ACC112 (cell line): ENCODE results near the gene TMEM89.
A peak's percentile ranks its signal among the peaks of the same experiment; 100 is the strongest.

Experiments used
- H2AFZ ChIP-seq: fragments of 200-600 bp; sonication (generic); one replicate; pipeline ENCODE4 v1.6.0; 2017; ENCODE audit warnings: antibody characterized with exemption, low read length; ENCODE audit not compliant: unreplicated experiment
- H3K27ac ChIP-seq: fragments of 200-600 bp; sonication (generic); 2 replicates; pipeline ENCODE4 v1.5.1; 2014; ENCODE audit warnings: low read depth, mild to moderate bottlenecking, antibody characterized with exemption, low read length, moderate library complexity
- H3K27me3 ChIP-seq: fragments of 200-600 bp; sonication (generic); 2 replicates; pipeline ENCODE4 v1.6.1; 2014; ENCODE audit warnings: mild to moderate bottlenecking, antibody characterized with exemption, low read length, moderate library complexity, mixed read lengths; ENCODE audit not compliant: insufficient read depth
- H3K36me3 ChIP-seq: fragments of 200-600 bp; sonication (generic); 2 replicates; pipeline ENCODE4 v1.6.1; 2016; ENCODE audit warnings: mild to moderate bottlenecking, antibody characterized with exemption, low read length, moderate library complexity, mixed read lengths; ENCODE audit not compliant: insufficient read depth
- H3K4me1 ChIP-seq: fragments of 200-600 bp; sonication (generic); one replicate; pipeline ENCODE4 v1.6.1; 2016; ENCODE audit warnings: low read length, mixed read lengths; ENCODE audit not compliant: insufficient read depth, unreplicated experiment, control insufficient read depth
- H3K4me3 ChIP-seq: fragments of 200-600 bp; sonication (generic); 2 replicates; pipeline ENCODE4 v1.5.1; 2014; ENCODE audit warnings: mild to moderate bottlenecking, low read depth, low read length
- H3K79me2 ChIP-seq: fragments of 200-600 bp; sonication (generic); one replicate; pipeline ENCODE4 v1.6.0; 2016; ENCODE audit warnings: low read length; ENCODE audit not compliant: control insufficient read depth, unreplicated experiment, insufficient read depth

Gene TMEM89

GRCh38 chr3:48621461-48621869, at the start of gene TMEM89:
Gene TMEM89, minus strand, starts transcription at chr3:48621769. Its CDS starts 13 bp downstream, at chr3:48621756.
- Histone ChIP-seq H3K36me3 (peaks cover 15% of the 10 kb centered on the region; the same call in 1 of the 2 replicates), H3K79me2 (no peaks in the 10 kb centered on the region), H3K27me3 (no peaks in the 10 kb centered on the region), H3K4me1 (peaks cover 15% of the 10 kb centered on the region), H3K4me3 (no peak within 1 kb of the TSS), H2AFZ (no peak within 1 kb of the TSS), H3K27ac (no peak within 1 kb of the TSS)

- Histone ChIP-seq H3K27me3 (no peaks in the 10 kb centered on the region), H3K27ac (no peak overlapping the region), H3K36me3 (0 out of 2 replicates have a peak, but pooled peaks cover 5% of the 10 kb centered on the region), H2AFZ (no peak overlapping the region), H3K4me3 (no peak overlapping the region), H3K79me2 (no peaks in the 10 kb centered on the region), H3K4me1 (peaks cover 11% of the 10 kb centered on the region)
These were observed 43.4 kb upstream of the TMEM89 start for GRCh38 chr3:48664929-48665328.

- Histone ChIP-seq H3K27me3 (no peaks in the 10 kb centered on the region), H3K36me3 (0 out of 2 replicates have a peak, but pooled peaks cover 7% of the 10 kb centered on the region), H2AFZ (no peak overlapping the region), H3K27ac (peak overlapping the region; percentile 97), H3K4me1 (peaks cover 11% of the 10 kb centered on the region), H3K79me2 (no peaks in the 10 kb centered on the region), H3K4me3 (peak overlapping the region; percentile 3; the same call in 1 of the 2 replicates)
These were observed 42.7 kb upstream of the TMEM89 start for GRCh38 chr3:48664313-48664644.

GRCh38 chr3:48663489-48664312, 42.1 kb upstream of the TMEM89 start:
- H3K36me3 ChIP-seq = peaks cover 13% of the 10 kb centered on the region; the same call in 1 of the 2 replicates
- peak overlapping the region; percentile 89 for H3K4me3 ChIP-seq
- H2AFZ ChIP-seq = peak overlapping the region; percentile 19
- H3K27me3 ChIP-seq = no peaks in the 10 kb centered on the region
- H3K27ac ChIP-seq = peak overlapping the region; percentile 97
- peaks cover 11% of the 10 kb centered on the region for H3K4me1 ChIP-seq
- H3K79me2 ChIP-seq = no peaks in the 10 kb centered on the region

GRCh38 chr3:48662753-48663488, 41.4 kb upstream of the TMEM89 start, which contains the start of gene CELSR3:
Gene CELSR3, minus strand, starts transcription at chr3:48662886. Its CDS starts 252 bp downstream, at chr3:48662634.
- Histone ChIP-seq H3K27ac (peak within 1 kb of the TSS; percentile 97), H2AFZ (peak within 1 kb of the TSS; percentile 19)

GRCh38 chr3:48662145-48662752, 40.7 kb upstream of the TMEM89 start:
- H3K27ac ChIP-seq = no peak overlapping the region
- H3K4me1 ChIP-seq = peaks cover 11% of the 10 kb centered on the region
- H3K79me2 ChIP-seq = no peaks in the 10 kb centered on the region
- H3K36me3 ChIP-seq = peaks cover 13% of the 10 kb centered on the region; the same call in 1 of the 2 replicates
- no peak overlapping the region for H2AFZ ChIP-seq
- no peaks in the 10 kb centered on the region for H3K27me3 ChIP-seq
- peak overlapping the region; percentile 89 for H3K4me3 ChIP-seq

More at GRCh38 chr3:48662753-48663488, 41.4 kb upstream of the TMEM89 start, which contains the start of gene CELSR3:
- H3K27me3 ChIP-seq = no peaks in the 10 kb centered on the region
- peaks cover 11% of the 10 kb centered on the region for H3K4me1 ChIP-seq
- no peaks in the 10 kb centered on the region for H3K79me2 ChIP-seq
- H3K4me3 ChIP-seq = peak within 1 kb of the TSS; percentile 89
- peaks cover 13% of the 10 kb centered on the region; the same call in 1 of the 2 replicates for H3K36me3 ChIP-seq

- peaks cover 15% of the 10 kb centered on the region for H3K4me1 ChIP-seq
- H3K36me3 ChIP-seq = peaks cover 13% of the 10 kb centered on the region; the same call in 1 of the 2 replicates
- H3K4me3 ChIP-seq = peak overlapping the region; percentile 89
- H3K27me3 ChIP-seq = no peaks in the 10 kb centered on the region
- no peaks in the 10 kb centered on the region for H3K79me2 ChIP-seq
- H2AFZ ChIP-seq = no peak overlapping the region
- no peak overlapping the region for H3K27ac ChIP-seq
These were observed 40.1 kb upstream of the TMEM89 start for GRCh38 chr3:48661501-48662144.

GRCh38 chr3:48660800-48661400, 39.3 kb upstream of the TMEM89 start:
- peak overlapping the region; percentile 89; the same call in 1 of the 2 replicates for H3K4me3 ChIP-seq
- H3K4me1 ChIP-seq = peaks cover 16% of the 10 kb centered on the region
- no peak overlapping the region for H2AFZ ChIP-seq
- H3K79me2 ChIP-seq = no peaks in the 10 kb centered on the region
- no peaks in the 10 kb centered on the region for H3K27me3 ChIP-seq
- peaks cover 13% of the 10 kb centered on the region; the same call in 1 of the 2 replicates for H3K36me3 ChIP-seq
- no peak overlapping the region for H3K27ac ChIP-seq

- Histone ChIP-seq H3K79me2 (no peaks in the 10 kb centered on the region), H3K27me3 (no peaks in the 10 kb centered on the region), H3K4me1 (peaks cover 7% of the 10 kb centered on the region), H3K36me3 (peaks cover 13% of the 10 kb centered on the region; the same call in 1 of the 2 replicates), H3K27ac (no peak overlapping the region), H3K4me3 (peak overlapping the region; percentile 76), H2AFZ (peak overlapping the region; percentile 48)
These were observed 35.3 kb upstream of the TMEM89 start for GRCh38 chr3:48656841-48657281.
